GM18507 (cell line): ENCODE measurements around the gene CACNA1E.

ENCODE experiments used
- DNase-seq: peaks from one replicate; pipeline ENCODE4 v3.0.0; 2011; ENCODE audit warnings: low read depth; ENCODE audit not compliant: insufficient read length; ENCODE audit errors: extremely low spot score
- FAIRE-seq: peaks from 2 replicates; lab custom pipeline; 2011; peaks lifted over from hg19 to GRCh38; lab: Jason Lieb, UNC

CACNA1E gene

GRCh38 chr1:181660621-181661020 lies 177.3 kb downstream of the CACNA1E start:
- FAIRE-seq (no peak), DNase-seq (no peak)

GRCh38 chr1:181661569-181661968 lies 178.3 kb downstream of the CACNA1E start:
- FAIRE-seq, result no peak
- DNase-seq, result no peak

- no peak for DNase-seq
- FAIRE-seq, result no peak
Measured at GRCh38 chr1:181662606-181663005, 179.3 kb downstream of the CACNA1E start.

GRCh38 chr1:181664543-181664942 lies 181.2 kb downstream of the CACNA1E start:
- FAIRE-seq, result no peak

GRCh38 chr1:181669246-181669645 lies 185.9 kb downstream of the CACNA1E start:
- FAIRE-seq (no peak), DNase-seq (no peak)

More at GRCh38 chr1:181664543-181664942, 181.2 kb downstream of the CACNA1E start:
- DNase-seq, result no peak

GRCh38 chr1:181674617-181675016 lies 191.3 kb downstream of the CACNA1E start:
- FAIRE-seq (no peak), DNase-seq (no peak)

- FAIRE-seq, result no peak
- DNase-seq, result no peak
Measured at GRCh38 chr1:181675091-181675917, 192.0 kb downstream of the CACNA1E start.

GRCh38 chr1:181675918-181676190 lies 192.5 kb downstream of the CACNA1E start:
- DNase-seq, result no peak
- FAIRE-seq, result no peak

GRCh38 chr1:181676269-181676668 lies 193.0 kb downstream of the CACNA1E start:
- DNase-seq (peak; percentile 25), FAIRE-seq (peak; percentile 56)

GRCh38 chr1:181680332-181680731 lies 197.0 kb downstream of the CACNA1E start:
- FAIRE-seq (no peak), DNase-seq (no peak)

DNA sequence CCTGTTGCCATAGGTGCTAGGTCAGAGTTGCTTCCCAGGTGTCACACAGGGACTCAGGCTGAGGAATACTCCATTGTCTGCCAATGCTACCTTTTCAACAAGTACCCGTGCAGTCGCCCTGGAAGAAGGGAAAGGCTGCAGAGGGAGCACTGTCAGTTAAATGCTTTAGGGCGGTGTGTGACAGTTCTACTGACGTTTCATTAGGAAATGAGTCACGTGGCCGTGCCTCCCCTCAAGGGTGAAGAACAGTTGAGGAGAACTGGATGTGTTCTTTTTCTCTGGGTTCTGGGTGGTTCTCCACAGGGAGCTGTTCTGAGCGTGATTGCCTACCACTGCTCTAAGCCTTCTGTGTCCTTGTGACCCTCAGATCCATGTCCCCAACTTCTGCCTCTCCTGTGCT lies 197.6 kb downstream of the CACNA1E start:
- no peak for FAIRE-seq
- DNase-seq, result no peak

GRCh38 chr1:181685211-181685610 lies 201.9 kb downstream of the CACNA1E start:
- no peak for DNase-seq
- no peak for FAIRE-seq

- FAIRE-seq (no peak), DNase-seq (no peak)
Measured at GRCh38 chr1:181701891-181702290, 218.6 kb downstream of the CACNA1E start.

DNA sequence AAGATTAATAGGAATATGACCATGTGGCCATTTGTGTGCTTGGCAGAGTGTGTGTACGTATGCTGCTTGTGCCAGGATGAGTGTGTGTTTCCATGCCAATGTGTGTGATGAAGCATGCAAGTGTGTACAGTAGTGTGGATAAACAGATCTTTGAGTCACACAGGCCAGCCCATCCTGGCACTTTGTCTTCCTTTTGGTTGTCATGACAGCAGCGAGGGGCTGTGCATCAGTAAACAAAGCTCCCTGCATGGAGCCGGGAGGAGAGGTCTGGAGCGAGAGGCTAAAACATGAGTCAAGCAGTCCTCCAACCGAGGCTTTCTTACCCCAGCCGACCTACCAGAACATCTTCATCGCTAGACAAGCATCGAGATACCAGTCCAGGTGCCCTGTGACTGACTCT lies 221.2 kb downstream of the CACNA1E start:
- FAIRE-seq (no peak), DNase-seq (no peak)

GRCh38 chr1:181711820-181712219 lies 228.5 kb downstream of the CACNA1E start:
- DNase-seq (no peak), FAIRE-seq (no peak)

DNA sequence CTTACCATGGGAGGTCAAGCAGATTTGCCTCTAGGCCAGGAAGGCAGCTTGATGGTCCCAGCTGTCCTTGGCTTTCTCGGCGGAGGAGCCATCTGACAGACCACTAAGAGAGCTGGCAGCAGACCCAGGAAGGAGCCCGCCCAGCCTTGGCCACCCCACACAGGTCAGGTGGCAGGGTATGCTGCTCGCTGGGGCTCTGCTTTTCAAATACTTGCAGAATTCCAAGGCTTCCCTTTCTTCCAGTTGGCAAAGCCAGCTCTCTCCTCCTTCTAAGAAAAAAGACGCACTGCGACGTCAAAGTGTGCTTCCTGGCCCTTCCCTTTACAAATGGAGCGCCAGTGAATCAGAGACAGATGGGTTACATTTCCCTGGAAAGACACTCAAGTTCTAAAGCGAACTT lies 229.4 kb downstream of the CACNA1E start:
- DNase-seq (no peak), FAIRE-seq (no peak)

DNA sequence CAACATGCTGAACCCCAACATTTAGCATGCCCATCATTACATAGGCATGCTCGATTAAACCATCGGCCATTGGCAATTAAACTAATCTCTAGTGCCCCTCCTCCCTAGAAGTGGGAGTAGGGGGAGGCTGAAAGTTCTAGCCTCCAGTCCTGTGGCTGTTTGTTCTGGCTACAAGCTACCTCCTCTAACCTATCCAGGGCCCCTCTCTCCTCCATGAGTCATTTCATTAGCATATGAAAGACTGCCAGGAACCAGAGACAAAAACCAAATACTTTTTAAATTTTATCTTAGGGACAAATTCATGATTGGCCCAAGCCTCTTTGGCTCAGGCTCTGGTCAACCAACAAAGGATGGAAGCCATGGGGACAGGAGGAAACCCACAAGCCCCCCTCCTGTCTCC lies 231.1 kb downstream of the CACNA1E start:
- FAIRE-seq (no peak), DNase-seq (no peak)

GRCh38 chr1:181718034-181718433 lies 234.7 kb downstream of the CACNA1E start:
- DNase-seq, result no peak
- FAIRE-seq, result no peak

DNA sequence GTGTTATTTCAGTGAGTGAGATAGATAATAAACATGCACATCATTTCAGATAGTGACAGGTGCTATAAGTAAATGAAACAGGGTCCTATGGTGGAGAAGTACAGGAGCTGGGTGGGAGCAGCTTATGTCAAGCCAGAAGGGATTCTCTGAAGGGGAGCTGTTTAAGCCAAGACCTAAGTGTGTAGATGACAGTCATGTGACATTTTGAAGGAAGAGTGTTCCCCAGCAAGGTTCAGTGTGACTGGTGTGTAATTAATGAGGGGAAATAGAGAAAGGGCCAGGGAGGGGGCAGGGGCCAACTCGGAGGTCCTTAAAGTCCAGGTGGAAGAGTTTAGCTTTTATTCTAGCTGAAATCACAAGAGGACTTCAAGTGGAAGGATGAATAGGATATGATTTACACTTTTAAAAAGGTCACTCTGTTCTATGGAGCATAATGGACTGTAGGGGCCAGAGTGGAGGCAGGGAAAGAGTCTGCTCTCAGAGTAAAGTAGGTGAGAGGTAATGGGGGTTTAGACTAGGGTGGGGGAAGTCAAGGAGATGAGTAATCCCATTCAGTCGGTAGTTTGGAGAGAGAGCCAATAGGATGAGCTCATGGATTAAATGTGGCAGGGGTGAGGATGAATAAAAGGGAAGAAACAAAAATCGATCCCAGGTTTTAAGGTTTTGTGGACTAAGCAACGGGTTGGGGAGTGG lies 243.1 kb downstream of the CACNA1E start:
- DNase-seq (no peak), FAIRE-seq (no peak)

GRCh38 chr1:181730606-181731005 lies 247.3 kb downstream of the CACNA1E start:
- DNase-seq (no peak), FAIRE-seq (no peak)
